ENCODE results near the gene ELOB. TPM values are rescaled to one million over a fixed set of nuclear protein-coding genes. Genes with fewer than 3 reads are reported as not detected.

The ELOB gene
- total RNA-seq, 4 donors from 2014 or later: 66.8 to 243 (median 220) TPM

DNA sequence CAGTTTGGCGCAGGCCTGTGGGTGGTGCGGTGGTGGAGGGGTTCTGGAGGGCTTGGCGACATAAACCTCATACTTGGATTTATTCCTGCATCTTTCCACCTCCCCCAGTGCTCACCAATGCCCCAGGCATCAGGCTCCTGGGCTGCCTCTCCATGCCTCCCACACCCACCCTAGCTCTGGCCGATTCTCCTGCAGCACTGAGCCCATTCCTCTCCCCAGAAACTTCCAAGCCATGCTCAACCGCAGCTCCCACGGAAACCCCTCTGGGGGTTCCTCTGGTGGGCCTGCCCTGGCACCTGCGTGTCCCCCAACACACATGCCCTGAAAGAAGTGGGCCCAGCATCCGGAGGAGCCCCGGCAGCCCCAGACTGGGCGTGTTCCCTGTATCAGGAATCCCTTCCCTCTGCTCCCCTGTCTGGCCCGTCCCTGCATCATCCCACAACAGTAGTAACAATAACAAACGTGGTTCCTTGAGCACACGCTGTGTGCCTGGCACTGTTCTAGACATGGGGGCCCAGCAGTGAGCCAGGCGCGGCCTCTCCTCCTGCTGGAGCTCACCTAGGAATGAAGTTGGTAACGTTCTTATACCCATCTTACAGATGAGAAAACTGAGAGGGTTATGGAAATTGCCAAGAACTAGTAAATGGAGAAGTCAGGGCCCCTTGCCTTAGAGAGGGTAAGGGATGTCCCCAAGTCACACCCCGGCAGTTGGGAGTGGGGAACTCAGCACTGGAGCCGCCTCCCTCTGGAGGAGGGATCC is 42.3 kb upstream of the ELOB start:
- no peaks in the 10 kb centered on the region for H3K4me1 ChIP-seq
- TF ChIP-seq, protein P1, sequence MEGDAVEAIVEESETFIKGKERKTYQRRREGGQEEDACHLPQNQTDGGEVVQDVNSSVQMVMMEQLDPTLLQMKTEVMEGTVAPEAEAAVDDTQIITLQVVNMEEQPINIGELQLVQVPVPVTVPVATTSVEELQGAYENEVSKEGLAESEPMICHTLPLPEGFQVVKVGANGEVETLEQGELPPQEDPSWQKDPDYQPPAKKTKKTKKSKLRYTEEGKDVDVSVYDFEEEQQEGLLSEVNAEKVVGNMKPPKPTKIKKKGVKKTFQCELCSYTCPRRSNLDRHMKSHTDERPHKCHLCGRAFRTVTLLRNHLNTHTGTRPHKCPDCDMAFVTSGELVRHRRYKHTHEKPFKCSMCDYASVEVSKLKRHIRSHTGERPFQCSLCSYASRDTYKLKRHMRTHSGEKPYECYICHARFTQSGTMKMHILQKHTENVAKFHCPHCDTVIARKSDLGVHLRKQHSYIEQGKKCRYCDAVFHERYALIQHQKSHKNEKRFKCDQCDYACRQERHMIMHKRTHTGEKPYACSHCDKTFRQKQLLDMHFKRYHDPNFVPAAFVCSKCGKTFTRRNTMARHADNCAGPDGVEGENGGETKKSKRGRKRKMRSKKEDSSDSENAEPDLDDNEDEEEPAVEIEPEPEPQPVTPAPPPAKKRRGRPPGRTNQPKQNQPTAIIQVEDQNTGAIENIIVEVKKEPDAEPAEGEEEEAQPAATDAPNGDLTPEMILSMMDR (IDR thresholded peaks at IDR 0.05): no peak
- TF ChIP-seq POLR2A (IDR thresholded peaks at IDR 0.05): no peak
- no peaks in the 10 kb centered on the region for H3K9me3 ChIP-seq
- no peaks in the 10 kb centered on the region for H3K36me3 ChIP-seq
- no peak overlapping the region for H3K4me3 ChIP-seq
- no peak overlapping the region for H3K27ac ChIP-seq
- peak in 1 of 3 donors; percentile 35 for DNase-seq
- no peaks in the 10 kb centered on the region for H3K27me3 ChIP-seq

- no peak overlapping the region for H3K4me3 ChIP-seq
- no peaks in the 10 kb centered on the region for H3K27me3 ChIP-seq
- DNase-seq: peak in 1 of 3 donors; percentile 35
- TF ChIP-seq, protein P1 (IDR thresholded peaks at IDR 0.05): no peak
- no peak for TF ChIP-seq POLR2A (IDR thresholded peaks at IDR 0.05)
- no peaks in the 10 kb centered on the region for H3K36me3 ChIP-seq
- no peak overlapping the region for H3K27ac ChIP-seq
- no peaks in the 10 kb centered on the region for H3K9me3 ChIP-seq
- H3K4me1 ChIP-seq: no peaks in the 10 kb centered on the region
Measured at GRCh38 chr16:2818272-2818876, 41.3 kb upstream of the ELOB start.

DNA sequence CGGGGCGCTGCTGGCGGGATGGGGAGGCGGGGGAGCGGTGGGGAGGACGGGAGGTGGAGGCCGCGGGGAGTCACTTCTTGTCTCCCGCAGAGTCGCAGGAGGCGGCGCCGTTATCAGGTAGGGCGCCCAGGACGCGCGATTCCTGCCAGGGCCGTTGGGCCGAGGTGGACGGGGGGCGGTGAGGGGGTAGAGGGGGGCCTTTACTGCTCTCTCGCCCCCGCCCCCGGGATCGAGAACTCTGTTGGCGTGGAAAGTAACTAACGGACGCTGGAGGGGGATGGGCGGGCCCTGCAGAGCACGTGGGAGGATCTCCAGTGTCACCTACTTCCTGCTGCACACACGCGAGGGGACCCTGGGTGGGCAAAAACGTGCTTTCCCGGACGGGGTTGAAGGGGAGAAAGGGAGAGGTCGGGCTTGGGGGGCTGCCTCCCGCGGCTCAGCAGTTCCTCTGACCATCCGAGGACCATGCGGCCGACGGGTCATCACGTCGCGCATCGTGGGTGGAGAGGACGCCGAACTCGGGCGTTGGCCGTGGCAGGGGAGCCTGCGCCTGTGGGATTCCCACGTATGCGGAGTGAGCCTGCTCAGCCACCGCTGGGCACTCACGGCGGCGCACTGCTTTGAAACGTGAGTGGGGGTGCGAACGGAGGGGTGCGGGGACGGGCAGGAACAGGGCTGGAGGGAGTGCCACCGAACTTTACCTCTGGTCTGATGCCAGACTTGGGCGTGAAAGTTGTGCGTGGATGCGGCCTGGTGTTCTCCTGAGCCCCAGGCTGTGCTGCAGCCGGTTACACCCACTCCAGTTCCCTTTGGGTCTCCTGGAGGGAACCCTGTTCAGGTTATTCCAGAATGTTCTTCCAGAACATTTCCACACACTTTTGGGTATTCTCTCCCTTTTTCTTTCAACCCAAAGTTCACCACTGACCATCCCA is 40.5 kb upstream of the ELOB start:
- TF ChIP-seq, protein P1 (IDR thresholded peaks at IDR 0.05): no peak
- TF ChIP-seq POLR2A (IDR thresholded peaks at IDR 0.05): no peak
- Histone ChIP-seq H3K27me3 (no peaks in the 10 kb centered on the region), H3K4me3 (peak overlapping the region in 2 of 4 donors; percentile 8 to 32), H3K36me3 (no peaks in the 10 kb centered on the region), H3K27ac (peak overlapping the region in 1 of 4 donors; percentile 42), H3K9me3 (no peaks in the 10 kb centered on the region), H3K4me1 (no peaks in the 10 kb centered on the region)
- DNase-seq: no peak

DNA sequence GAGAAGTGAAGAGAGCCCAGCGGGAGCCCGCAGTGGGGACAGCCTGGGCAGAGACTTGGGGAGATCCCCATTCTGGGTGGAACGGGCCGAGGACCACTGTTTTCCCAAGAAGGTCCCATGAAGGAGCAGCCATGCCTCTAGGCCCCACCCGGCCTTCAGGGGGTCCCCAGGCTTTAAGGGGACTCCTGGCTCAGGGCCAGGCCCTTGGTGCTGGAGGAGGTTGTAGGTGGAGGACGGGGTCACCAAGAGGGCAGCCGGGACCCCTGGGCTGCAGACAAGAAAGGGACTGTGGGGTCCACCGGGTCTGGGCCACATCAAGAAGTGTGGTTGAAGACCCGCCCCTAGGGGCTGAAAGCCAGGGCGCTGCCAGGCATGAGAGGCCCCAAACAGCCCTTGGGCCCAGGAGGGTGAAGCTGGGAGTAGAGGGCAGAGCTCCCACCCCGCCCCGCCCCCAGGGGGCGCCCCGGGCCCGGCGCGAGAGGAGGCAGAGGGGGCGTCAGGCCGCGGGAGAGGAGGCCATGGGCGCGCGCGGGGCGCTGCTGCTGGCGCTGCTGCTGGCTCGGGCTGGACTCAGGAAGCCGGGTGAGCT is 39.8 kb upstream of the ELOB start, which contains the start of gene PRSS21:
TSS of gene PRSS21 (plus strand) at position 487 of the 589 bp plus-strand sequence. CDS start at position 519, 32 bp downstream.
- Histone ChIP-seq H3K9me3 (no peaks in the 10 kb centered on the region), H3K27ac (peak within 1 kb of the TSS in 1 of 4 donors; percentile 42), H3K4me3 (peak within 1 kb of the TSS in 2 of 4 donors; percentile 8 to 32), H3K4me1 (no peaks in the 10 kb centered on the region), H3K27me3 (no peaks in the 10 kb centered on the region), H3K36me3 (no peaks in the 10 kb centered on the region)
- DNase-seq: peak in 1 of 3 donors; percentile 42
- TF ChIP-seq, protein P1 (IDR thresholded peaks at IDR 0.05): peak in 1 of 6 experiments; percentile 19
- no peak for TF ChIP-seq POLR2A (IDR thresholded peaks at IDR 0.05)

DNA sequence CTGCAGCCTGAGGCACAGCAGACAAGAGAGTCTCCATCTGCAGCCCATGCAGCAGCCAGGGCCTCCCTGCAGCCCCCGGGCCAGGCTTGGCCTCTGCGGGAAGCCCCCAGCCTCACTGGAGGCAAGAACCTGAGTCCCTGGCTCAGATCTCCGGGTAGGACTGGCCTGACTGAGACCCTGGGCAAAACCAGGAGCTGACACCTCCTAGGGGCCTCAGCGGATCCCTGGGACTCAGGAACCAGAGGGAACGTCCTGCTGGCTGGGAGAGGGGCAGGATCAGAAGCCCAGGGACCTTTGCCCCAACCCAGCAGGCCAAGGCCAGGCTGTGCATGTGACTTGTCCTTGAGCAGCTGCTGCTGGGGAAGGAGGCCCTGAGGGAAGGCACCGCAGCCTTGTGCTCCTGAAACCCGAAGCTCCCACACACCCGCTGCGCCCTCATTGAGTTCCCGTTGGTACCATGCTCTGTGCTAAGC is 38.3 kb upstream of the ELOB start:
- Histone ChIP-seq H3K4me3 (no peak overlapping the region), H3K27me3 (no peaks in the 10 kb centered on the region), H3K9me3 (no peaks in the 10 kb centered on the region), H3K36me3 (no peaks in the 10 kb centered on the region), H3K27ac (no peak overlapping the region), H3K4me1 (no peaks in the 10 kb centered on the region)
- no peak for DNase-seq
- TF ChIP-seq, protein P1 (IDR thresholded peaks at IDR 0.05): no peak
- TF ChIP-seq POLR2A (IDR thresholded peaks at IDR 0.05): no peak
